ENCODE results near the gene RUBCN.
A peak's percentile ranks its signal among the peaks of the same experiment; 100 is the strongest.
"Not testable (repeated sequence)": the region's sequence is repeated elsewhere in the genome, so short reads cannot be mapped to it uniquely, and the experiment has no call there.

Gene RUBCN

DNA sequence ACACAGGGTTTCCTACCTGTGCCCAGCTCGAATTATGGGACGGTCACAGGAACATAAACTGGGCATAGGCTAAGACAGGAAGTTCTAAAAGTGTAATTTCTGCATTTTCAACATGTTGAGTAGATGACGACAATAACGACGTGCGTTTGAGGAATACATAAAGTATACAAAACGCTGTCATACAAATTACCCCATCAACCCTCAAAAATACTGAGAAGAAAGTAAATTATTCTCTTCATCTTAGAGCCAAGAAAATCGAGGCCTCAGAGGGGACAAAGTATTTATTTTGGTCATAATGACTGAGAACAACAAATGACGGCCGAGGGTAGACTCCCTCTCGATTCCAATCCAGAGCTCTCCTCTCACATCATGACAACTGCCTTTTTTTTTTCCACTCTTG, 60.8 kb downstream of the RUBCN start:
- DNase-seq (ENCODE audit: low read depth) = no peak
- TF ChIP-seq, protein P1, sequence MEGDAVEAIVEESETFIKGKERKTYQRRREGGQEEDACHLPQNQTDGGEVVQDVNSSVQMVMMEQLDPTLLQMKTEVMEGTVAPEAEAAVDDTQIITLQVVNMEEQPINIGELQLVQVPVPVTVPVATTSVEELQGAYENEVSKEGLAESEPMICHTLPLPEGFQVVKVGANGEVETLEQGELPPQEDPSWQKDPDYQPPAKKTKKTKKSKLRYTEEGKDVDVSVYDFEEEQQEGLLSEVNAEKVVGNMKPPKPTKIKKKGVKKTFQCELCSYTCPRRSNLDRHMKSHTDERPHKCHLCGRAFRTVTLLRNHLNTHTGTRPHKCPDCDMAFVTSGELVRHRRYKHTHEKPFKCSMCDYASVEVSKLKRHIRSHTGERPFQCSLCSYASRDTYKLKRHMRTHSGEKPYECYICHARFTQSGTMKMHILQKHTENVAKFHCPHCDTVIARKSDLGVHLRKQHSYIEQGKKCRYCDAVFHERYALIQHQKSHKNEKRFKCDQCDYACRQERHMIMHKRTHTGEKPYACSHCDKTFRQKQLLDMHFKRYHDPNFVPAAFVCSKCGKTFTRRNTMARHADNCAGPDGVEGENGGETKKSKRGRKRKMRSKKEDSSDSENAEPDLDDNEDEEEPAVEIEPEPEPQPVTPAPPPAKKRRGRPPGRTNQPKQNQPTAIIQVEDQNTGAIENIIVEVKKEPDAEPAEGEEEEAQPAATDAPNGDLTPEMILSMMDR (IDR thresholded peaks at IDR 0.05; ENCODE audit: low read depth, low read length, missing control alignments) = no peak
- no peak overlapping the region for H3K4me3 ChIP-seq (ENCODE audit: low read depth, low read length)

DNA sequence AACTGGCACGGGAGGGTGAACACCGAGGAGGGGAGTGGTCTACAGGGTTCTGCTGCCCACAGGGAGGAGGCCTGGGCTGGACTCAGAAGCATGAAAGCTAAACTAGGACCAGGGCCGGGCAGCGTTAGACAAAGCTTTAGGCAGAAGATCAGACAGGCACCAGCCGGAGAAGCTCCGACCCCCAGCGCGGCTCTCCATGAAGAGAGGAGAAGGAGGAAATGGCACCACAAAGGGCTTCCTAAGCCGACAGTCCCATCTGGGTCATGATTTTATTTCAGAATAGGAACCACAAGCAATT, 61.2 kb downstream of the RUBCN start:
- DNase-seq (ENCODE audit: low read depth) = no peak
- TF ChIP-seq, protein P1 (IDR thresholded peaks at IDR 0.05; ENCODE audit: low read depth, low read length, missing control alignments) = no peak

DNA sequence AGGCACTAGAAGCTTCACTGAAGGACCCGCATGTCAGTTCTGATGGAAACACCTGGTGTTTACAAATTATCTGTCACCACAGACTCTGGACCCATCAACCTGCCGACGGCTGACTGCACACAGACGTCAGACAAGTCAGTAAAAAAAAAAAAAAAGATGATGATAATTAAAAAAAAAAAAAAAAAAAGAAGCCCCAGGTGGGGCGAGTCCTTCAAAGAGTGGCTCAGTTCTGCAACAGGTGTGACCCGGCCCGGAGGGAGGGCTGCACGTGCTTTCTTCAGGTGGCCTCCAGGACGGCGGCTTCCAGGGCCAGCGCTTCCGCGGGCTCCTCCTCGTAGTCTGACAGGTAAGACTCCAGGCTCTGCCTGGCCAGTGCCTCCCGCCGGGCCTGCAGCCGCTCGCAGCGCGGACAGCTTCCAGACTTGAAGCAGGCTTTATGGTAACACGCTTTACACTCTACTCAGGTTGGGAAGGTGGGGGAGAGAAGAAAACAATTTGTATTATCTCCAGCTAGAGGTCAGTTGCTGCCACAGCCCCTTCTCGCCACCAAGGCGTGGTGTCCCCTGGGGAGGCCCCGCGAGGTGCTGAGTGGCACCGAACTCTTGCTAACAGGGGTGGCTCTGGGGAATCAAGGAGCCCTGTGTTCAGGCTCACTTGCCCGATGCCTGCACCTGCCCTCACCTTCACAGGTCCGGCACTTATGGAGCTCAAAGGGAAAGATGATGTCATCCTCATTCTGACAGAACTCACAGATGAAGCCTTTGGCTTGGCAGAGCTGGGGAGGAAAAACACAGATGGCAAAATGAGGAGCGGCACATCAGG, 61.8 kb downstream of the RUBCN start:
- DNase-seq (ENCODE audit: low read depth) = no peak
- TF ChIP-seq, protein P1 (IDR thresholded peaks at IDR 0.05; ENCODE audit: low read depth, low read length, missing control alignments) = no peak
- H3K4me3 ChIP-seq (ENCODE audit: low read depth, low read length) = no peak overlapping the region

More for the DNA sequence above, 61.2 kb downstream of the RUBCN start:
- H3K4me3 ChIP-seq (ENCODE audit: low read depth, low read length) = no peak overlapping the region

DNA sequence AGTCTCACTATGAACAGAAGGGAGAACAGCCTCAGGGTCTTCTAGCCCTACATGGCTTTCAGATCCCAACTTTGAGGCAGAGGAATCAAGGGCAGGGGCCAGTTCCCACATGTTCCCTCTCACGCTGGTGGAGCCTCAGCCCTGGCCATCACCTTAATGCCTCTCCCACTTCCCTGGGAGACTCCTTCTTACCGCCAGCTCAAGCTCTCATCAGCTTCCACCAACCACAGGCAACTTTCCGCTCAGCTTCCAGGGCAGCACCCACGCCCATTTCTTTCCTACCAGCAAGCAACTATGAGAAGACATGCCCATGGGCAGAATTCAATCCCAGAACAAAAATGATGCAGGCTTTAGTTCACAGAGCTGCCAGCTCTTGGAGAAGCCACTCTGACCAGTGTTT, 63.5 kb downstream of the RUBCN start:
- TF ChIP-seq, protein P1 (IDR thresholded peaks at IDR 0.05; ENCODE audit: low read depth, low read length, missing control alignments) = no peak
- DNase-seq (ENCODE audit: low read depth) = no peak
- H3K4me3 ChIP-seq (ENCODE audit: low read depth, low read length) = no peak overlapping the region

DNA sequence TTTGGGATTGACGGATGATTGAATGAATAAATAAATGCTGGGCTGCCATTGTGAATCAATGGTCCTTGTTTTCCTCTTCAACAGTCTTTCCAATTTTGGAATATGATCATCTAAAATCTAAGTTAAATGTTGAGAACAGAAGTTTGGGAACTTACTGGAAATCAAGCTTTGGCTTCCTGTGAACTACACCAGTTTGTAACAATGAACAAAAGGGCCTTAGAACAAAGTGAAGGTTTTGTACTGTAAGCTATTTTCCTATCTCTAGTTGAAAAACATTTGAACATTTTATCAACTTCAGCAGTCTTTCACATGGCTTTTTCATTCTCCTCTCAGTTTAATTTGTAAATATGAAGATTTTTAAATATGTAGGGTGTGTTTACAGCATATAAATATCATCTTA, 66.3 kb downstream of the RUBCN start:
- TF ChIP-seq, protein P1 (IDR thresholded peaks at IDR 0.05; ENCODE audit: low read depth, low read length, missing control alignments) = no peak
- no peak overlapping the region for H3K4me3 ChIP-seq (ENCODE audit: low read depth, low read length)
- DNase-seq (ENCODE audit: low read depth) = no peak

DNA sequence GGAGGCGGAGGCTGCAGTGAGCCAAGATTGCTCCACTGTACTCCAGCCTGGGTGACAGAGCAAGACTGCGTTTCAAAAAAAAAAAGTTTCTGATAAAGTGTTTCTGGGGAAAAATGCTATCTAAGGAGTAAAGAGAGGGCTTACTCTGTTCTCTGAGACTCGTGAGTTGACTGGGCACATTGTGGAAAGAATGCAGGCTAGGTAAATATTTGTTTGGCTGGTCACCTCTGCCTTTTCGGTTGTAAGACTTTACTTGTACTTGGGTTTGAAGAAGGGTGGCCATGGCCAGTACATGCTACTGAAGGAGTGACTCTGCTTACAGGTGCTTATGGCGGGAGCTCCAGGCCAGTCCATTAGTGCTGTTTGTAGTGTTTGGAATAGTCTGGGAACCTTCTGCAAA, 68.7 kb downstream of the RUBCN start:
- DNase-seq (ENCODE audit: low read depth) = no peak
- TF ChIP-seq, protein P1 (IDR thresholded peaks at IDR 0.05; ENCODE audit: low read depth, low read length, missing control alignments) = no peak
- H3K4me3 ChIP-seq (ENCODE audit: low read depth, low read length) = no peak overlapping the region

DNA sequence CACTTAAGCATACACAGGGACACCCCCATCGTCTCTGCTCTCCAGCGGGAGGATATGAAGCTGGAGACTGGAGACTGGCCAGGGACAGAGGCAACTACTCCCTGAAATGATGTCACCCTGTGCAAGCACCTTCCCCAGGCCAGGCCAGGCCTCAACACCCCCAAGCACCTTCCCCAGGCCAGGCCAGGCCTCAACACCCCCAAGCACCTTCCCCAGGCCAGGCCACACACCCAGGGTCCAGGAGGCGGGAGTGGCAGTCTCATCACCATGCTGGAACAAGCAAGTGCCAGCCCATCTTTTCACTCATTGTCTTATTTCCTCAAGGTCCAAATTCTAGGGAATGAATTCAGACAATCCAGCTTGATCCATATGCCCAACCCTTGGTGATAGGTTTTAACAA, 69.4 kb downstream of the RUBCN start:
- H3K4me3 ChIP-seq (ENCODE audit: low read depth, low read length); DNase-seq (ENCODE audit: low read depth): not testable (repeated sequence)

DNA sequence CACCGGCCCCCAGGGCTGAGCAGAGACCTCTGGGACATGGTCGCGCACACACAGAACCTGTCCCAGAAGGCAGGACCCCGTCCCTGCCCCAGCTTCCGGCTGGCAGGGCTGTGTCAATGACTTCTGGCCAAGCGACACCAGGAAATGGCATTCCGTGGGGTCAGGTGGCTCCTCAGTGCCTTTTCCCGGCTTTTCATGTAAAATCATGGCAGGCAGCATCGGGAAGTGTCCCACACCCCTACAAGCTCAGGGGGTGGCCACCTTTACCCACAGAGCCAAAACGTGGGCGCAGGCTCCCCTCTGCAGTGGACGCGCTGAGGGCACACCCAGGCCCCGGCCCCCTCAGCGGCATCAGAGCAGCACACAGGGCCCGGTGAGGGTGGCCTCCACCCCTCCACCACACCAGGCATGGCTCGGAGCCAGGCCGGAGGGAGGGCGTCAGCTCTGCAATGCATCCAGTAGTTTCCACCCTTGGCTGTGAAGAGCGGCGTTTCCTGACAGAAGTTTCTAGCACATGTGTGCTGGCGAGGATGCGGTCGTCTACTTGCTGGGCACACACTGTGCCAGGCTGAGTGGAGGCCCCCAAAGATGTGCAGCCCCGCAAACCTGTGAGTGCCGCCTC, 70.4 kb downstream of the RUBCN start:
- not testable (repeated sequence) for DNase-seq (ENCODE audit: low read depth); H3K4me3 ChIP-seq (ENCODE audit: low read depth, low read length)

DNA sequence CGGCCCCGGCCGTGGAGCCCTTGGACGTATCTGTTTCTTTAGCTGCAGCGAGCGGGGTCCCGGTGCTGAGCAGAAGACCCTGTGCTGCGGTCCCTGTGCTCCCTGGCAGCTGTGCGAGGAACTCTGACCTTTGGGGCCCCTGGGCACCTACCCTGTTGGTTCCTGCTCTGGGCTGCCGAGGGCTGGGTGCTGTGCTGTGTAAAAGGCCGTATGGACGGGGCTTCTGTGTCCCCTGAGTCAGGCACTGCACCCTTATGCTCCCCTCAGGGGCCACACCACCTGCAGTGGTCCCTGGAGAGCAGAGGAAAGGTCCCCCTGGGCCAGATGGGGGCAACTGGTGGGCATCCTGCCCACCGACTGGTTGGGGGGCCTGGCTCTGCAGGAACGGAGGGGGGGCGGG, 71.2 kb downstream of the RUBCN start:
- not testable (repeated sequence) for H3K4me3 ChIP-seq (ENCODE audit: low read depth, low read length); DNase-seq (ENCODE audit: low read depth)

DNA sequence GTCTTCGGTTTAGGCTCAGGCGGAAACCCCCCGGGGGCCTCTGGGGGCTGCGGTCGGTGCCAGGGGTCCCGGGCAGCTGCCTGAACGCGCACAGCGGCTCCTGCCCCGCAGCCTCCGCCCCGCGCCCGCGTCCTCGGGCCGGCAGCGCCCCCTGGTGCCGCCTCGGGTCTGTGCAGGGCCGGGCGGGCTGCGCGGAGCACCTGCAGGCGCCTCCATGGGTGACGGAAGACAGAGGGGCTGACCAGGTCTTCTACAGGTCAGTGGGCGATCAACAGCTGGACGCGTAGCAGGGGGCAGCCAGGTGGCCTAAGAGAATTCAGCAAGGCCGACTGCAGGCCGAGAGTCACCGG, 71.6 kb downstream of the RUBCN start:
- H3K4me3 ChIP-seq (ENCODE audit: low read depth, low read length) = peak overlapping the region; percentile 42; the same call in 1 of the 2 replicates

DNA sequence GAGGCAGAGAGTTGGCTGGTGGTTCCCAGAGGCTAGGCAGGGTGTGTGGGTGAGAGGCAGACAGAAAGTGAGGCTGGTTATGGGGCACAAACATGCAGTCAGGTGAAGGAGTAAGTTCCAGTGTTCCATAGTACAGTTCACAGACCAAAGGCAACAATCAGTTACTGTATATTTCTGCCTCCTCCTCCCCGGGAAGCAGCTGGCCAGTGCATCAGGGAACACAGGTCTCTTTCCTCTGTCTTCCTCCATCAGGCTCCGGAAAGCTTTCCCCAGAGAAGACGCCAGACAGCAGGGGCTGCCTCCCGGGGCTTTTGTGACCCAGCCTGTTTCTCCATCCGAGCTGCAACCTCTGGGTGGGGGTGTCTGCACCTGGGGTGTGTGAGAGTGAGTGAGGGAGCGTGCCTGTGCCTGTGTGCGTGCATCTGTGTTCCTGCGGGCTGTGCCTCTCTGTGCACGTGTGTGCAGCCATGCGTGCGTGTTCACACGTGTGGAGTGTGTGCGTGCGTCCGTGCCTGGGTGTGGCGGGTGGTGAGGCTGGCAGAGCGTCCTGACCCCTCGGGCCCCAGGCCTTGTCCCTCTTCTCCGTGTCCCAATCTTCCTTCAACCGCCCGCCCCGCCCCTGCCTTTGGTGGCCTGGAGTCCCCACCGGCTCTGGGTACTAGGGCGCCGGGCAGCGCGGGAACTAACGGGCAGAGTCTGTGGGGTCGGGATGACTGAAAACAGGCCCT, 72.1 kb downstream of the RUBCN start:
- not testable (repeated sequence) for DNase-seq (ENCODE audit: low read depth)
- peak overlapping the region; percentile 42 for H3K4me3 ChIP-seq (ENCODE audit: low read depth, low read length)

More for the DNA sequence above, 71.6 kb downstream of the RUBCN start:
- not testable (repeated sequence) for DNase-seq (ENCODE audit: low read depth)

Measured in GM12864 (cell line).